ENCODE measurements around the gene JMJD1C. TPM values are rescaled to one million over a fixed set of nuclear protein-coding genes. Genes with fewer than 3 reads are reported as not detected.

JMJD1C gene
- total RNA-seq, 1 experiment from 2014 or later, result 66.3 TPM

GRCh38 chr10:63246356-63246755 is 219.4 kb downstream of the JMJD1C start:
- Histone ChIP-seq H3K27me3 (ENCODE audit: insufficient read depth, low read length) (no peaks in the 10 kb centered on the region), H3K9ac (ENCODE audit: low read length) (no peak overlapping the region), H4K20me1 (ENCODE audit: insufficient read depth) (peaks cover 6% of the 10 kb centered on the region), H3K79me2 (ENCODE audit: insufficient read depth, low read length) (peaks cover 98% of the 10 kb centered on the region), H3K27ac (ENCODE audit: low read depth, low read length) (no peak overlapping the region), H3K9me3 (ENCODE audit: control insufficient read depth in 1 of 2, insufficient read depth in 1 of 2, low read depth in 1 of 2, low read length in 2 of 2) (no peaks in the 10 kb centered on the region), H3K4me2 (ENCODE audit: low read length) (no peak overlapping the region), H2AFZ (ENCODE audit: low read depth, low read length, poor library complexity, severe bottlenecking) (no peak overlapping the region), H3K4me1 (ENCODE audit: control insufficient read depth in 1 of 2, insufficient read depth in 2 of 2, low read length in 2 of 2) (peaks cover 8 to 9% of the 10 kb centered on the region in 2 experiments; a peak in 3 of 4 replicates), H3K36me3 (ENCODE audit: control insufficient read depth in 1 of 2, insufficient read depth in 2 of 2, low read length in 2 of 2) (no peaks in the 10 kb centered on the region), H3K4me3 (replicated peaks in 1 of 2; ENCODE audit: low read depth in 1 of 2, low read length in 2 of 2) (no peak overlapping the region), H3K9me2 (ENCODE audit: insufficient read depth) (no peaks in the 10 kb centered on the region)
- ATAC-seq (no peak), DNase-seq (ENCODE audit: low read depth, low spot score) (no peak)
- ChIA-PET CTCF (no interaction called here), POLR2A (interaction anchor here (1.5 kb wide), 1 partner anchor 19 kb away, joined by 3 read pairs; no protein-coding TSS in a partner anchor), RAD21 (ENCODE audit: low non-redundant PET in 1 of 2, low total read pairs in 2 of 2, uncharacterized antibody in 2 of 2, unreplicated experiment in 2 of 2) (no interaction called here)
- no TSS peak for BruUV-seq (replicated peaks)
- intact Hi-C loops (cut with micrococcal nuclease), result no loop called here
- TF ChIP-seq ZBTB33 (IDR thresholded peaks at IDR 0.05; ENCODE audit: extremely low read depth, insufficient replicate concordance, low read length) (no peak), TCF7L2 (IDR thresholded peaks at IDR 0.05; ENCODE audit: borderline replicate concordance, extremely low read depth, insufficient read depth, insufficient read length) (no peak), SIN3A (IDR thresholded peaks at IDR 0.05; ENCODE audit: low read depth) (no peak), REST (IDR thresholded peaks at IDR 0.05; ENCODE audit: low read depth) (no peak), JUND (IDR thresholded peaks at IDR 0.05) (no peak), EGR1 (IDR thresholded peaks at IDR 0.05; ENCODE audit: low read depth) (no peak)

Data from HCT116 (cell line).